ENCODE measurements around the gene USHBP1. TPM values are rescaled to one million over a fixed set of nuclear protein-coding genes. Genes with fewer than 3 reads are reported as not detected.
A peak's percentile ranks its signal among the peaks of the same experiment; 100 is the strongest.

The USHBP1 gene
- total and polyA plus RNA-seq, 3 donors from 2014 or later = 2.0 to 5.6 (median 2.6) TPM

DNA sequence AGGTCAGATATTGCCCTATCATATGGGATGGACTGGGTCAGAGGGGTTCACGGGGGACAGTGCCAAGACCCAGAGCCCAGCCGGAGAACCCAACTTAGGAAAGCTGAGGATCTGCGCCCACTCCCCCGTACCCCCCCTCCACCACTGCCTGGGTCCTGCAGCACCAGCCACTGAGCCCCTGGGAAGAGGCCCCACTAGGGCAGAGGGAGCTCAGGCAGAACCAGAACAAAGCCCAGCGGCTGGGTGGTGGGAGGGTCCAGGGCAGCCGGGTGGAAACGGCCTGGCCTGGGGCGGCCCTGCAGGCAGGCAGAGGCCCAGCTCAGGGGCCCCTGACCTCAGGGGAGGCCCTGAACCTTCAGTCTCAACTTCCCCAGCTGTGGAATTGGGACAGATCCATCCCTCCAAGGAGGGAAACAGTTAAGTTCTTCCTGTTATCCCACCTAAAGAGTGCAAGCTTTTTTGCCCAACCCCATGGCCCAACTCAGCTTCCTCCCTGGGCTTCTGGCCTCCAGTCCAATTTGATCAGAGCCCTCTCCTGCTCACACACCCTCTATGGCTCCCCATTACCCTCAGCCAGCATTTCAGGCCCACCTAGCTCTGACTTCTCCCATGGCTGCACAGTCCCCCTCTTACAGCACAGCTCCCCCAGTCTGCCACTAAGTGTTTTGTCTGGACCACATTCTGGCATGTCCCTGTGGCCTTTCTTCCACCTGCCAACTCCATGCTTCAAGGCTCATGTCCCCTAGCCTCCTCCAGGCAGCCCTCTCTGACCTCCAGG, 21.9 kb downstream of the USHBP1 start:
- TF ChIP-seq POLR2A (IDR thresholded peaks at IDR 0.05) (no peak), CTCF (IDR thresholded peaks at IDR 0.05) (no peak)
- Histone ChIP-seq H3K36me3 (ENCODE audit: low read depth, missing control alignments) (no peaks in the 10 kb centered on the region), H3K9me3 (no peaks in the 10 kb centered on the region), H3K4me3 (no peak overlapping the region), H3K27me3 (no peaks in the 10 kb centered on the region), H3K27ac (peak overlapping the region in 1 of 2 donors; percentile 82), H3K4me1 (peaks cover 45% of the 10 kb centered on the region)
- intact Hi-C loops (cut with DNase I; ENCODE audit: low total_unique reads) = no loop called here
- 71 to 83% methylated on average over 3 to 7 of the region's 8 CpGs for WGBS, 2 donors
- no peak for DNase-seq

- H3K36me3 ChIP-seq (ENCODE audit: low read depth, missing control alignments) = no peaks in the 10 kb centered on the region
- 98 to 100% methylated on average over 4 to 6 of the region's 6 CpGs for WGBS, 2 donors
- no peak overlapping the region for H3K27ac ChIP-seq
- no peaks in the 10 kb centered on the region for H3K9me3 ChIP-seq
- no peak for DNase-seq
- no peak for TF ChIP-seq POLR2A (IDR thresholded peaks at IDR 0.05)
- no peak for TF ChIP-seq CTCF (IDR thresholded peaks at IDR 0.05)
- H3K4me1 ChIP-seq = peaks cover 37% of the 10 kb centered on the region
- H3K27me3 ChIP-seq = no peaks in the 10 kb centered on the region
- intact Hi-C loops (cut with DNase I; ENCODE audit: low total_unique reads) = no loop called here
- H3K4me3 ChIP-seq = no peak overlapping the region
Measured at GRCh38 chr19:17240826-17241399, 23.6 kb downstream of the USHBP1 start.

GRCh38 chr19:17240062-17240752, 24.3 kb downstream of the USHBP1 start:
- H3K27me3 ChIP-seq = no peaks in the 10 kb centered on the region
- no peak for DNase-seq
- H3K4me3 ChIP-seq = no peak overlapping the region
- TF ChIP-seq POLR2A (IDR thresholded peaks at IDR 0.05) (no peak), CTCF (IDR thresholded peaks at IDR 0.05) (no peak)
- no peaks in the 10 kb centered on the region for H3K36me3 ChIP-seq (ENCODE audit: low read depth, missing control alignments)
- intact Hi-C loops (cut with DNase I; ENCODE audit: low total_unique reads) = no loop called here
- H3K4me1 ChIP-seq = peaks cover 40% of the 10 kb centered on the region
- WGBS, 2 donors = 52 to 67% methylated on average over 17 to 24 of the region's 24 CpGs
- peak overlapping the region in 1 of 2 donors; percentile 15 for H3K27ac ChIP-seq
- no peaks in the 10 kb centered on the region for H3K9me3 ChIP-seq

DNA sequence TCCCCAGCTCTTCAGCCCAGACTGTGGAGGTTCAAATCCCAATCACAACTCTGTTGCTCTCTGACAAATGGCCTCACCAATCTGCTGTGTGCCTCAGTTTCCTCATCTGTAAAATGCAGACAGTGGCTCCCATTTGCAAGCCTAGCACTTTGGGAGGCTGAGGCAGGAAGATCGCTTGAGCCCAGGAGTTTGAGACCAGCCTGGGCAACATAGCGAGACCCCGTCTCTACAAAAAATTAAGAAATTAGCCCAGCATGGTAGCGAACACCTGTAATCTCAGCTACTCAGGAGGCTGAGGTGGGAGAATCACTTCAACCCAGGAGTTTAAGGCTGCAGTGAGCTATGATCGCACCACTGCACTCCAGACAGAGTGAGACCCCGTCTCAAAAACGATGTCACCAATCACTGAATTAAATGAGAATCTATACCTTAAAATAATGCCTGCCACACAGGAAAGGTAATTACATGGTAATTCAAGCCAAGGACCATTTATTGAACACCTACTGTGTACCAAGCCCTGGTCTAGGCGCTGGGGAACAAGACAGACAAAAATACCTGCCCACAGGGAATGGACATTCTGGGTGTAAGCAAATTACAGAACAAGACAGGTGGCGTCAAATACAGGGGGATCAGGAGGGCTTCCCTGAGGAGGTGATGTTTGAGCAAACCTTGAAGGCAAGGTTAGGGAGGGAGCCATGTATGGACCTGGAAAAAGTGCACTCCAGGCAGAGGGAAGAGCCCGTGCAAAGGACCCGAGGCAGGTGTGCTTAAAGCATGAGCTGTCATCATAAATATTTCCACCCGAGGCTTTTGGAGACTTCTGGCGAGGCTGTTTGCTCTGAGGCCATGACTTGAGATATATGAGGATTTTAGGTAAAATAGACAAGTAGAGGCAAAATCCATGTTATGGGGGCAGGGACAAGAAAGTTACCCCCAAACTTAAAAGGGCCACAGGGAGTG, 26.5 kb downstream of the USHBP1 start:
- 92 to 95% methylated on average over 13 of the region's 13 CpGs for WGBS, 2 donors
- no peak for DNase-seq
- intact Hi-C loops (cut with DNase I; ENCODE audit: low total_unique reads) = no loop called here
- Histone ChIP-seq H3K27me3 (no peaks in the 10 kb centered on the region), H3K4me3 (no peak overlapping the region), H3K4me1 (peaks cover 35% of the 10 kb centered on the region), H3K9me3 (no peaks in the 10 kb centered on the region), H3K36me3 (ENCODE audit: low read depth, missing control alignments) (no peaks in the 10 kb centered on the region), H3K27ac (no peak overlapping the region)
- TF ChIP-seq POLR2A (IDR thresholded peaks at IDR 0.05) (no peak), CTCF (IDR thresholded peaks at IDR 0.05) (no peak)

Data from testis (tissue), 3 donors.